ENCODE results near the gene TRABD2A. TPM values are rescaled to one million over a fixed set of nuclear protein-coding genes. Genes with fewer than 3 reads are reported as not detected.

TRABD2A gene
- total and polyA plus RNA-seq, 4 donors: 0.26 to 10.3 (median 0.55) TPM

- Histone ChIP-seq H3K36me3 (ENCODE audit: control insufficient read depth in 4 of 4, insufficient read depth in 3 of 4, low read depth in 1 of 4, low read length in 3 of 4) (no peaks in the 10 kb centered on the region), H3K9ac (ENCODE audit: low read depth in 1 of 2, low read length in 2 of 2) (no peak overlapping the region), H3K4me3 (ENCODE audit: low read depth in 1 of 3, low read length in 3 of 3) (no peak overlapping the region), H3K4me1 (ENCODE audit: control insufficient read depth in 4 of 4, insufficient read depth in 4 of 4, low read length in 3 of 4) (no peaks in the 10 kb centered on the region), H3K27ac (ENCODE audit: low read depth in 1 of 2, low read length in 2 of 2) (no peak overlapping the region), H3K9me3 (ENCODE audit: control insufficient read depth in 4 of 4, low read length in 3 of 4) (no peaks in the 10 kb centered on the region), H3K27me3 (ENCODE audit: control insufficient read depth in 4 of 4, insufficient read depth in 4 of 4, low read length in 3 of 4) (no peaks in the 10 kb centered on the region)
- WGBS: 85% methylated on average over 6 of the region's 6 CpGs
- DNase-seq (ENCODE audit: low spot score): no peak
- no peak for TF ChIP-seq MAX (IDR thresholded peaks at IDR 0.05)
- TF ChIP-seq FOXA2 (IDR thresholded peaks at IDR 0.05): no peak
- TF ChIP-seq RXRA (IDR thresholded peaks at IDR 0.05): no peak
- no peak for TF ChIP-seq HNF4G (IDR thresholded peaks at IDR 0.05)
- TF ChIP-seq NR2F2 (IDR thresholded peaks at IDR 0.05): no peak
- no peak for TF ChIP-seq TAF1 (conservative IDR thresholded peaks at IDR 0.05)
Observed at GRCh38 chr2:84861539-84861938, 19.3 kb downstream of the TRABD2A start.

DNA sequence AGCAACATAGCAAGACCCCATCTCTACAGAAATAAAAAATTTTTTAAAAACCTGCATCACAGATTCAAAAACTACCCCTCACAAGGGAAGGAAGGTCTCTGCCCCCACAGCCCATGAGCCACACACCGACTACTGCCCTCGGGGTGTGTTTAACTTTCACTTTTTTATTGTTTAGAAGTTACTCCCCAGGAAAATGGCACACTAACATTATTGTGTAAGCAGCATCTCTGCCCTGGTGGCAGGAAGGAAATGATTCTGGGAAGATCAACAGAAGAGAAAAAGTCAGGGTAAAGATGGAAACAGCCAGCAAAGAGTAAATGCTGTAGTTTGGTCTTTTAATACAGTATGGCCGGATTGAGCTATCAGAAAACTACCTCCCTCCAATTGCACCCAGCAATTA, 21.9 kb downstream of the TRABD2A start:
- no peak for TF ChIP-seq CTCF (IDR thresholded peaks at IDR 0.05; ENCODE audit: low read depth, low read length, missing input control)
- TF ChIP-seq ZBTB33 (IDR thresholded peaks at IDR 0.05): no peak
- no peak for TF ChIP-seq FOXA2 (IDR thresholded peaks at IDR 0.05)
- no peak for TF ChIP-seq TAF1 (conservative IDR thresholded peaks at IDR 0.05)
- TF ChIP-seq RXRA (IDR thresholded peaks at IDR 0.05): no peak
- TF ChIP-seq, protein P1, sequence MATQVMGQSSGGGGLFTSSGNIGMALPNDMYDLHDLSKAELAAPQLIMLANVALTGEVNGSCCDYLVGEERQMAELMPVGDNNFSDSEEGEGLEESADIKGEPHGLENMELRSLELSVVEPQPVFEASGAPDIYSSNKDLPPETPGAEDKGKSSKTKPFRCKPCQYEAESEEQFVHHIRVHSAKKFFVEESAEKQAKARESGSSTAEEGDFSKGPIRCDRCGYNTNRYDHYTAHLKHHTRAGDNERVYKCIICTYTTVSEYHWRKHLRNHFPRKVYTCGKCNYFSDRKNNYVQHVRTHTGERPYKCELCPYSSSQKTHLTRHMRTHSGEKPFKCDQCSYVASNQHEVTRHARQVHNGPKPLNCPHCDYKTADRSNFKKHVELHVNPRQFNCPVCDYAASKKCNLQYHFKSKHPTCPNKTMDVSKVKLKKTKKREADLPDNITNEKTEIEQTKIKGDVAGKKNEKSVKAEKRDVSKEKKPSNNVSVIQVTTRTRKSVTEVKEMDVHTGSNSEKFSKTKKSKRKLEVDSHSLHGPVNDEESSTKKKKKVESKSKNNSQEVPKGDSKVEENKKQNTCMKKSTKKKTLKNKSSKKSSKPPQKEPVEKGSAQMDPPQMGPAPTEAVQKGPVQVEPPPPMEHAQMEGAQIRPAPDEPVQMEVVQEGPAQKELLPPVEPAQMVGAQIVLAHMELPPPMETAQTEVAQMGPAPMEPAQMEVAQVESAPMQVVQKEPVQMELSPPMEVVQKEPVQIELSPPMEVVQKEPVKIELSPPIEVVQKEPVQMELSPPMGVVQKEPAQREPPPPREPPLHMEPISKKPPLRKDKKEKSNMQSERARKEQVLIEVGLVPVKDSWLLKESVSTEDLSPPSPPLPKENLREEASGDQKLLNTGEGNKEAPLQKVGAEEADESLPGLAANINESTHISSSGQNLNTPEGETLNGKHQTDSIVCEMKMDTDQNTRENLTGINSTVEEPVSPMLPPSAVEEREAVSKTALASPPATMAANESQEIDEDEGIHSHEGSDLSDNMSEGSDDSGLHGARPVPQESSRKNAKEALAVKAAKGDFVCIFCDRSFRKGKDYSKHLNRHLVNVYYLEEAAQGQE (IDR thresholded peaks at IDR 0.05): no peak
- TF ChIP-seq NR2F2 (IDR thresholded peaks at IDR 0.05): no peak
- TF ChIP-seq YY1 (IDR thresholded peaks at IDR 0.05): no peak
- TF ChIP-seq GABPA (IDR thresholded peaks at IDR 0.05 in 1 of 2, conservative IDR thresholded peaks at IDR 0.05 in 1 of 2): no peak
- no peak for TF ChIP-seq MAX (IDR thresholded peaks at IDR 0.05)
- no peak for TF ChIP-seq HNF4G (IDR thresholded peaks at IDR 0.05)
- TF ChIP-seq SP1 (IDR thresholded peaks at IDR 0.05): no peak
- no peak for TF ChIP-seq FOXA1 (IDR thresholded peaks at IDR 0.05)
- TF ChIP-seq HNF4A (conservative IDR thresholded peaks at IDR 0.05): no peak
- no peak for TF ChIP-seq EGR1 (IDR thresholded peaks at IDR 0.05; ENCODE audit: low read depth in 2 of 2)
- TF ChIP-seq, protein P2, sequence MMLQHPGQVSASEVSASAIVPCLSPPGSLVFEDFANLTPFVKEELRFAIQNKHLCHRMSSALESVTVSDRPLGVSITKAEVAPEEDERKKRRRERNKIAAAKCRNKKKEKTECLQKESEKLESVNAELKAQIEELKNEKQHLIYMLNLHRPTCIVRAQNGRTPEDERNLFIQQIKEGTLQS (IDR thresholded peaks at IDR 0.05): no peak
- no peaks in the 10 kb centered on the region for H3K27me3 ChIP-seq (ENCODE audit: control insufficient read depth in 4 of 4, insufficient read depth in 4 of 4, low read length in 3 of 4)
- H3K4me1 ChIP-seq (ENCODE audit: control insufficient read depth in 4 of 4, insufficient read depth in 4 of 4, low read length in 3 of 4): no peaks in the 10 kb centered on the region
- H3K9me3 ChIP-seq (ENCODE audit: control insufficient read depth in 4 of 4, low read length in 3 of 4): no peaks in the 10 kb centered on the region
- H3K4me3 ChIP-seq (ENCODE audit: low read depth in 1 of 3, low read length in 3 of 3): no peak overlapping the region
- WGBS: 68% methylated on average over 3 of the region's 3 CpGs
- no peak overlapping the region for H3K27ac ChIP-seq (ENCODE audit: low read depth in 1 of 2, low read length in 2 of 2)
- no peak overlapping the region for H3K9ac ChIP-seq (ENCODE audit: low read depth in 1 of 2, low read length in 2 of 2)
- no peak for DNase-seq (ENCODE audit: low spot score)
- H3K36me3 ChIP-seq (ENCODE audit: control insufficient read depth in 4 of 4, insufficient read depth in 3 of 4, low read depth in 1 of 4, low read length in 3 of 4): no peaks in the 10 kb centered on the region

Measured in liver (tissue), 9 donors.